ENCODE data around the gene EFR3B. TPM values are rescaled to one million over a fixed set of nuclear protein-coding genes. Genes with fewer than 3 reads are reported as not detected.

Gene EFR3B
- total RNA-seq, 2 donors from 2014 or later: 11.0 to 11.8 TPM

GRCh38 chr2:25202275-25202674 lies 160.4 kb downstream of the EFR3B start:
- H3K4me3 ChIP-seq (ENCODE audit: low read length): no peak overlapping the region
- Mint-ChIP-seq H3K27ac (no peak overlapping the region), H3K27me3 (ENCODE audit: insufficient read depth) (no peaks in the 10 kb centered on the region), H3K4me1 (peaks cover 4% of the 10 kb centered on the region), H3K9me3 (no peaks in the 10 kb centered on the region), H3K4me3 (no peak overlapping the region), H3K36me3 (ENCODE audit: low read depth) (no peaks in the 10 kb centered on the region)
- no peaks in the 10 kb centered on the region for H3K4me1 ChIP-seq (ENCODE audit: control insufficient read depth, insufficient read depth, low read length)
- H3K27me3 ChIP-seq (ENCODE audit: control insufficient read depth, insufficient read depth, low read length, poor library complexity, severe bottlenecking): no peaks in the 10 kb centered on the region
- H3K27ac ChIP-seq (ENCODE audit: low read depth, low read length): no peak overlapping the region
- 92 to 95% methylated on average over 7 to 10 of the region's 11 CpGs for WGBS, 2 experiments (ENCODE audit: insufficient coverage in 1 of 2, insufficient read length in 1 of 2)
- no peak for TF ChIP-seq CTCF (conservative IDR thresholded peaks at IDR 0.05)
- H3K9me3 ChIP-seq (ENCODE audit: control insufficient read depth, low read length): no peaks in the 10 kb centered on the region
- H3K9ac ChIP-seq (ENCODE audit: extremely low read depth, low read length, poor library complexity, severe bottlenecking): no peak overlapping the region
- no peak for DNase-seq
- H3K36me3 ChIP-seq (ENCODE audit: control insufficient read depth, insufficient read depth, low read length): no peaks in the 10 kb centered on the region

GRCh38 chr2:25204190-25204838 lies 162.4 kb downstream of the EFR3B start:
- Histone ChIP-seq H3K9ac (ENCODE audit: extremely low read depth, low read length, poor library complexity, severe bottlenecking) (no peak overlapping the region), H3K9me3 (ENCODE audit: control insufficient read depth, low read length) (no peaks in the 10 kb centered on the region), H3K36me3 (ENCODE audit: control insufficient read depth, insufficient read depth, low read length) (no peaks in the 10 kb centered on the region), H3K27me3 (ENCODE audit: control insufficient read depth, insufficient read depth, low read length, poor library complexity, severe bottlenecking) (no peaks in the 10 kb centered on the region), H3K27ac (ENCODE audit: low read depth, low read length) (no peak overlapping the region), H3K4me3 (ENCODE audit: low read length) (no peak overlapping the region), H3K4me1 (ENCODE audit: control insufficient read depth, insufficient read depth, low read length) (no peaks in the 10 kb centered on the region)
- WGBS, 2 experiments (ENCODE audit: insufficient coverage in 1 of 2, insufficient read length in 1 of 2): 94 to 97% methylated on average over 54 to 59 of the region's 59 CpGs
- H3K4me3 Mint-ChIP-seq: no peak overlapping the region
- TF ChIP-seq CTCF (conservative IDR thresholded peaks at IDR 0.05): no peak
- no peak overlapping the region for H3K27ac Mint-ChIP-seq
- peak; percentile 77 for DNase-seq
- H3K4me1 Mint-ChIP-seq: peaks cover 4% of the 10 kb centered on the region
- no peaks in the 10 kb centered on the region for H3K36me3 Mint-ChIP-seq (ENCODE audit: low read depth)
- no peaks in the 10 kb centered on the region for H3K27me3 Mint-ChIP-seq (ENCODE audit: insufficient read depth)
- no peaks in the 10 kb centered on the region for H3K9me3 Mint-ChIP-seq

GRCh38 chr2:25207078-25207545 lies 165.2 kb downstream of the EFR3B start:
- no peak overlapping the region for H3K4me3 Mint-ChIP-seq
- H3K36me3 Mint-ChIP-seq (ENCODE audit: low read depth): no peaks in the 10 kb centered on the region
- Histone ChIP-seq H3K36me3 (ENCODE audit: control insufficient read depth, insufficient read depth, low read length) (no peaks in the 10 kb centered on the region), H3K9ac (ENCODE audit: extremely low read depth, low read length, poor library complexity, severe bottlenecking) (no peak overlapping the region), H3K27me3 (ENCODE audit: control insufficient read depth, insufficient read depth, low read length, poor library complexity, severe bottlenecking) (no peaks in the 10 kb centered on the region), H3K27ac (ENCODE audit: low read depth, low read length) (no peak overlapping the region), H3K4me1 (ENCODE audit: control insufficient read depth, insufficient read depth, low read length) (no peaks in the 10 kb centered on the region), H3K4me3 (ENCODE audit: low read length) (no peak overlapping the region), H3K9me3 (ENCODE audit: control insufficient read depth, low read length) (no peaks in the 10 kb centered on the region)
- H3K9me3 Mint-ChIP-seq: no peaks in the 10 kb centered on the region
- H3K27ac Mint-ChIP-seq: peak overlapping the region; percentile 35
- H3K4me1 Mint-ChIP-seq: peaks cover 4% of the 10 kb centered on the region
- H3K27me3 Mint-ChIP-seq (ENCODE audit: insufficient read depth): no peaks in the 10 kb centered on the region
- WGBS, 2 experiments (ENCODE audit: insufficient coverage in 1 of 2, insufficient read length in 1 of 2): 79 to 80% methylated on average over 4 to 5 of the region's 5 CpGs
- peak; percentile 78 for DNase-seq
- no peak for TF ChIP-seq CTCF (conservative IDR thresholded peaks at IDR 0.05)

Other genes starting within 250 kb of the EFR3B start
- gene PTRHD1, start 248.7 kb upstream of the EFR3B start, total RNA-seq: 10 to 100 TPM; 37.2 to 38.2 TPM
- gene CENPO, start 248.7 kb upstream of the EFR3B start, total RNA-seq: 10 to 100 TPM; 27.3 to 40.3 TPM
- gene ADCY3, start 121.8 kb upstream of the EFR3B start, total RNA-seq: 10 to 100 TPM; 29.8 to 41.2 TPM
- gene DNAJC27, start 70.1 kb upstream of the EFR3B start, total RNA-seq: 1 to 10 TPM; 6.2 to 6.5 TPM
- 10 to 100 TPM; 10.9 to 14.5 TPM for gene POMC, start 126.5 kb downstream of the EFR3B start, total RNA-seq

Data from endodermal cell (in vitro differentiated cells).